GM12878 (cell line): ENCODE measurements around the gene PRR7. TPM values are rescaled to one million over a fixed set of nuclear protein-coding genes. Genes with fewer than 3 reads are reported as not detected.

Experiments
- ATAC-seq: fragments of 200-7000 bp; cut with Tn5 transposase; 3 replicates; pipeline ENCODE4 v1.9.1; 2020; ENCODE audit warnings: mild to moderate bottlenecking, moderate library complexity
- BruUV-seq: library from RNA; stranded (reverse); fragments of 400-500 nt; replicated peaks from 2 replicates; lab custom pipeline; 2021; lab: Mats Ljungman, UMichigan
- CTCF ChIA-PET: fragments of 300-600 bp; sonication (Branson Sonifier 250); formaldehyde crosslinking; extraction: SDS; loops from one replicate; lab custom pipeline; 2021; ENCODE audit warnings: inconsistent platforms; lab: Yijun Ruan, JAX
- POLR2A ChIA-PET: fragments of 350-600 bp; formaldehyde crosslinking; extraction: SDS; loops from one replicate; lab custom pipeline; 2021; ENCODE audit warnings: inconsistent platforms; lab: Charles Lee
- RAD21 ChIA-PET: fragments of 300-600 bp; sonication (Branson Sonifier 250); formaldehyde crosslinking; loops from one replicate; lab custom pipeline; 2023; ENCODE audit warnings: antibody characterized with exemption; ENCODE audit not compliant: unreplicated experiment; lab: Charles Lee
- SMC1A ChIA-PET: fragments of 300-600 bp; sonication (Branson Sonifier 250); formaldehyde crosslinking; loops from one replicate; lab custom pipeline; 2023; ENCODE audit not compliant: unreplicated experiment, uncharacterized antibody; lab: Charles Lee
- DNase-seq: peaks from one replicate; pipeline ENCODE4 v3.0.0-alpha.2; 2011; ENCODE audit warnings: low read depth, low spot score
- FAIRE-seq: peaks from 3 replicates; lab custom pipeline; 2011; peaks lifted over from hg19 to GRCh38; lab: Jason Lieb, UNC
- H2AFZ ChIP-seq: 2 replicates; pipeline ENCODE4 v1.6.0; 2011; ENCODE audit warnings: low read depth, low read length, control low read depth; ENCODE audit not compliant: control insufficient read depth
- H3K27ac ChIP-seq: 2 replicates; pipeline ENCODE4 v1.5.1; 2011; ENCODE audit warnings: control low read depth; ENCODE audit not compliant: control insufficient read depth, insufficient read depth
- H3K27me3 ChIP-seq, 2 experiments: replicated peaks in 1 of 2; 2 replicates each; pipeline versions ENCODE4 v1.6.0 to v1.6.1; 2011; ENCODE audit warnings: low read length in 1 of 2; ENCODE audit not compliant: control insufficient read depth in 2 of 2, insufficient read depth in 2 of 2
- H3K36me3 ChIP-seq, 2 experiments: 2 replicates each; pipeline ENCODE4 v1.5.1; 2011; ENCODE audit warnings: low read length in 1 of 2; ENCODE audit not compliant: control insufficient read depth in 2 of 2, insufficient read depth in 2 of 2
- H3K4me1 ChIP-seq: 2 replicates; pipeline ENCODE4 v1.6.1; 2011; ENCODE audit warnings: mild to moderate bottlenecking, low read length, moderate library complexity, mixed read lengths; ENCODE audit not compliant: control insufficient read depth, insufficient read depth
- H3K4me2 ChIP-seq: 2 replicates; pipeline ENCODE4 v1.6.0; 2011; ENCODE audit warnings: control low read depth; ENCODE audit not compliant: control insufficient read depth, insufficient read depth
- H3K4me3 ChIP-seq: fragments of 200-600 bp; sonication (generic); 2 replicates; pipeline ENCODE4 v1.5.1; 2016
- H3K79me2 ChIP-seq: 2 replicates; pipeline ENCODE4 v1.6.0; 2011; ENCODE audit warnings: low read length; ENCODE audit not compliant: control insufficient read depth, insufficient read depth
- H3K9ac ChIP-seq: 2 replicates; pipeline ENCODE4 v1.8.0; 2011; ENCODE audit warnings: low read length, control low read depth, mixed read lengths; ENCODE audit not compliant: control insufficient read depth, insufficient read depth
- H3K9me3 ChIP-seq: replicated peaks from 3 replicates; pipeline ENCODE4 v1.5.1; 2011; ENCODE audit warnings: mild to moderate bottlenecking, low read length; ENCODE audit not compliant: control insufficient read depth, insufficient read depth
- H4K20me1 ChIP-seq: 2 replicates; pipeline ENCODE4 v1.6.0; 2011; ENCODE audit not compliant: control insufficient read depth, insufficient read depth
- BHLHE40 ChIP-seq, 2 experiments: fragments of 450-650 bp in 1 of 2; IDR thresholded peaks; 2 replicates each; pipeline ENCODE4 v1.6.1; 2011 to 2017; ENCODE audit warnings: low read depth in 2 of 2, borderline replicate concordance in 1 of 2, improper control_type of control experiment in 1 of 2, low read length in 1 of 2, mild to moderate bottlenecking in 1 of 2
- GATAD2B ChIP-seq: fragments of 450-650 bp; conservative IDR thresholded peaks from 2 replicates; pipeline ENCODE4 v1.6.1; 2017; ENCODE audit warnings: low read depth, mild to moderate bottlenecking, moderate library complexity
- JUNB ChIP-seq: IDR thresholded peaks from 2 replicates; pipeline ENCODE4 v1.6.1; 2016; ENCODE audit warnings: antibody characterized with exemption, mild to moderate bottlenecking
- RCOR1 ChIP-seq: conservative IDR thresholded peaks from 2 replicates; pipeline ENCODE4 v1.6.1; 2012; ENCODE audit warnings: low read depth, low read length, improper control_type of control experiment
- SPI1 ChIP-seq: IDR thresholded peaks from 2 replicates; pipeline ENCODE4 v1.6.1; 2011; ENCODE audit warnings: low read depth, mild to moderate bottlenecking, low read length, moderate library complexity, borderline replicate concordance; ENCODE audit not compliant: insufficient read depth
- TBL1XR1 ChIP-seq: IDR thresholded peaks from 2 replicates; pipeline ENCODE4 v1.6.1; 2012; ENCODE audit warnings: low read depth, low read length, improper control_type of control experiment
- ZNF622 ChIP-seq: fragments of 450-650 bp; IDR thresholded peaks from 2 replicates; pipeline ENCODE4 v1.6.1; 2017; ENCODE audit warnings: mild to moderate bottlenecking, inconsistent platforms
- WGBS: methylation state at CpG from one replicate; pipeline ENCODE4 v1.1.6; 2016; ENCODE audit warnings: low lambda C conversion rate; ENCODE audit not compliant: insufficient replicate concordance, insufficient coverage; ENCODE audit errors: missing lambda C conversion rate; 5-methylcytosine and 5-hydroxymethylcytosine counted together
- in situ Hi-C: fragments of 300-500 bp; cut with MboI; formaldehyde crosslinking; loops from 9 replicates; pipeline ENCODE4 v1.14.3; 2018; ENCODE audit warnings: mixed read lengths
- intact Hi-C: fragments of 100-400 bp; cut with micrococcal nuclease; formaldehyde crosslinking; loops from one replicate; pipeline ENCODE4 v1.14.2; 2022; ENCODE audit not compliant: unreplicated experiment
- polyA plus RNA-seq, 11 experiments: library from polyadenylated mRNA; depleted of rRNA in 4 of 11; unstranded in 6 of 11; stranded (reverse) in 5 of 11; fragments of >200 nt; fragmentation: Nextera tagmentation in 4 of 11; fragmentation: Illumina TruSeq in 1 of 11; extraction: Ambion mirVana in 4 of 11; extraction: Trizol in 1 of 11; gene quantifications; 1 replicate in 1 of 11; 2 replicates in 10 of 11; pipeline versions ENCODE4 v1.2.1 to v1.2.3, GENCODE V29; 2011 to 2016; ENCODE audit warnings: inconsistent platforms in 2 of 11, missing spikeins in 2 of 11, low read depth in 1 of 11
- total RNA-seq, 4 experiments: library from RNA; depleted of rRNA in 3 of 4; stranded (reverse); fragments of >200 nt in 3 of 4; fragmentation: Illumina TruSeq in 1 of 4; extraction: Trizol in 1 of 4; gene quantifications; 2 replicates each; pipeline versions ENCODE4 v1.2.1 to v1.2.3, GENCODE V29; 2013 to 2021
- TF ChIP-seq, protein P1 (sequence below): IDR thresholded peaks from 2 replicates; pipeline ENCODE4 v1.6.1; 2012; ENCODE audit warnings: improper control_type of control experiment, low read depth, low read length; ENCODE audit not compliant: insufficient replicate concordance
- TF ChIP-seq, protein P2 (sequence below): fragments of 450-650 bp; IDR thresholded peaks from 2 replicates; pipeline ENCODE4 v1.6.1; 2018; ENCODE audit warnings: mild to moderate bottlenecking, low read depth, moderate library complexity; ENCODE audit not compliant: partially characterized antibody

Gene PRR7
- total and polyA plus RNA-seq, 10 of the 15 experiments (the other 5 are each of a cell fraction or from before 2014, with no cell fraction given), result 0.09 to 18.8 (median 4.6) TPM; not detected in 2

DNA sequence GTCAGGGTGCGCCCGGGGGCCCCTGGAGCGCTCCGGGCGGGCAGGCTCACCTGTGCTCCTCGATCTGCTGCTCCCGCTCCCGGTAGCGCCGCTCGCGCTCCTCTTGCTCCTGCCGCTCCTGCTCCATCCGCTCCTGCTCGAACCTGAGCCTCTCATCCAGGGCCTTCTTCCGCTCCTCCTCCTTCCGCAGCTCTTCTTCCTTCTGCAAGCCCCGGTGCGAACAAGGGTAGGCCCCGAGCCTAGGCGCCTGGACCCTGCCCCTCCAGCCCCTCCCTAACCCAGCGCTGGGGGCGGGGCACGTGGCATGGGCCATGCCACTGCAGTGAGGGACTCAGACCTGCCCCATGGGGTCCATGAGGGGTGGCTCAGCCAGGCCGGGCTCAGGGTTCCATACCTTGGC lies 20.2 kb downstream of the PRR7 start:
- Histone ChIP-seq H3K79me2 (no peaks in the 10 kb centered on the region), H3K9me3 (no peaks in the 10 kb centered on the region), H4K20me1 (no peaks in the 10 kb centered on the region), H3K27ac (no peak overlapping the region), H3K4me1 (peaks cover 3% of the 10 kb centered on the region)
- RAD21 ChIA-PET, result no interaction called here
- ATAC-seq (no peak), DNase-seq (no peak)
- in situ Hi-C loops, result no loop called here
- POLR2A ChIA-PET, result interaction anchor here (1.1 kb wide), 1 partner anchor 12 kb away, joined by 3 read pairs; no protein-coding TSS in a partner anchor
- SMC1A ChIA-PET, result no interaction called here
- TF ChIP-seq, protein P1, sequence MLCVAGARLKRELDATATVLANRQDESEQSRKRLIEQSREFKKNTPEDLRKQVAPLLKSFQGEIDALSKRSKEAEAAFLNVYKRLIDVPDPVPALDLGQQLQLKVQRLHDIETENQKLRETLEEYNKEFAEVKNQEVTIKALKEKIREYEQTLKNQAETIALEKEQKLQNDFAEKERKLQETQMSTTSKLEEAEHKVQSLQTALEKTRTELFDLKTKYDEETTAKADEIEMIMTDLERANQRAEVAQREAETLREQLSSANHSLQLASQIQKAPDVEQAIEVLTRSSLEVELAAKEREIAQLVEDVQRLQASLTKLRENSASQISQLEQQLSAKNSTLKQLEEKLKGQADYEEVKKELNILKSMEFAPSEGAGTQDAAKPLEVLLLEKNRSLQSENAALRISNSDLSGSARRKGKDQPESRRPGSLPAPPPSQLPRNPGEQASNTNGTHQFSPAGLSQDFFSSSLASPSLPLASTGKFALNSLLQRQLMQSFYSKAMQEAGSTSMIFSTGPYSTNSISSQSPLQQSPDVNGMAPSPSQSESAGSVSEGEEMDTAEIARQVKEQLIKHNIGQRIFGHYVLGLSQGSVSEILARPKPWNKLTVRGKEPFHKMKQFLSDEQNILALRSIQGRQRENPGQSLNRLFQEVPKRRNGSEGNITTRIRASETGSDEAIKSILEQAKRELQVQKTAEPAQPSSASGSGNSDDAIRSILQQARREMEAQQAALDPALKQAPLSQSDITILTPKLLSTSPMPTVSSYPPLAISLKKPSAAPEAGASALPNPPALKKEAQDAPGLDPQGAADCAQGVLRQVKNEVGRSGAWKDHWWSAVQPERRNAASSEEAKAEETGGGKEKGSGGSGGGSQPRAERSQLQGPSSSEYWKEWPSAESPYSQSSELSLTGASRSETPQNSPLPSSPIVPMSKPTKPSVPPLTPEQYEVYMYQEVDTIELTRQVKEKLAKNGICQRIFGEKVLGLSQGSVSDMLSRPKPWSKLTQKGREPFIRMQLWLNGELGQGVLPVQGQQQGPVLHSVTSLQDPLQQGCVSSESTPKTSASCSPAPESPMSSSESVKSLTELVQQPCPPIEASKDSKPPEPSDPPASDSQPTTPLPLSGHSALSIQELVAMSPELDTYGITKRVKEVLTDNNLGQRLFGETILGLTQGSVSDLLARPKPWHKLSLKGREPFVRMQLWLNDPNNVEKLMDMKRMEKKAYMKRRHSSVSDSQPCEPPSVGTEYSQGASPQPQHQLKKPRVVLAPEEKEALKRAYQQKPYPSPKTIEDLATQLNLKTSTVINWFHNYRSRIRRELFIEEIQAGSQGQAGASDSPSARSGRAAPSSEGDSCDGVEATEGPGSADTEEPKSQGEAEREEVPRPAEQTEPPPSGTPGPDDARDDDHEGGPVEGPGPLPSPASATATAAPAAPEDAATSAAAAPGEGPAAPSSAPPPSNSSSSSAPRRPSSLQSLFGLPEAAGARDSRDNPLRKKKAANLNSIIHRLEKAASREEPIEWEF, result no peak
- no peak for TF ChIP-seq ZNF622
- TF ChIP-seq, protein P2, sequence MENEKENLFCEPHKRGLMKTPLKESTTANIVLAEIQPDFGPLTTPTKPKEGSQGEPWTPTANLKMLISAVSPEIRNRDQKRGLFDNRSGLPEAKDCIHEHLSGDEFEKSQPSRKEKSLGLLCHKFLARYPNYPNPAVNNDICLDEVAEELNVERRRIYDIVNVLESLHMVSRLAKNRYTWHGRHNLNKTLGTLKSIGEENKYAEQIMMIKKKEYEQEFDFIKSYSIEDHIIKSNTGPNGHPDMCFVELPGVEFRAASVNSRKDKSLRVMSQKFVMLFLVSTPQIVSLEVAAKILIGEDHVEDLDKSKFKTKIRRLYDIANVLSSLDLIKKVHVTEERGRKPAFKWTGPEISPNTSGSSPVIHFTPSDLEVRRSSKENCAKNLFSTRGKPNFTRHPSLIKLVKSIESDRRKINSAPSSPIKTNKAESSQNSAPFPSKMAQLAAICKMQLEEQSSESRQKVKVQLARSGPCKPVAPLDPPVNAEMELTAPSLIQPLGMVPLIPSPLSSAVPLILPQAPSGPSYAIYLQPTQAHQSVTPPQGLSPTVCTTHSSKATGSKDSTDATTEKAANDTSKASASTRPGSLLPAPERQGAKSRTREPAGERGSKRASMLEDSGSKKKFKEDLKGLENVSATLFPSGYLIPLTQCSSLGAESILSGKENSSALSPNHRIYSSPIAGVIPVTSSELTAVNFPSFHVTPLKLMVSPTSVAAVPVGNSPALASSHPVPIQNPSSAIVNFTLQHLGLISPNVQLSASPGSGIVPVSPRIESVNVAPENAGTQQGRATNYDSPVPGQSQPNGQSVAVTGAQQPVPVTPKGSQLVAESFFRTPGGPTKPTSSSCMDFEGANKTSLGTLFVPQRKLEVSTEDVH, result no peak
- TF ChIP-seq BHLHE40 (IDR thresholded peaks at IDR 0.05; ENCODE audit: borderline replicate concordance in 1 of 2, low read depth in 2 of 2, low read length in 1 of 2), result no peak
- TF ChIP-seq GATAD2B, result no peak
- TF ChIP-seq TBL1XR1, result no peak
- TF ChIP-seq JUNB, result no peak
- no peak for TF ChIP-seq RCOR1
- no peak for TF ChIP-seq SPI1
- TF ChIP-seq, all 136 proteins: peak for 0
- BruUV-seq, result no TSS peak
- FAIRE-seq, result no peak
- no peak overlapping the region for H2AFZ ChIP-seq
- intact Hi-C loops, result no loop called here
- WGBS, result 64% methylated on average over 21 of the region's 25 CpGs
- no peak overlapping the region for H3K4me3 ChIP-seq
- H3K4me2 ChIP-seq, result no peak overlapping the region
- H3K27me3 ChIP-seq, result no peaks in the 10 kb centered on the region
- CTCF ChIA-PET, result no interaction called here
- no peak overlapping the region for H3K9ac ChIP-seq
- no peaks in the 10 kb centered on the region for H3K36me3 ChIP-seq
